ENCODE data around the gene IFI6. TPM values are rescaled to one million over a fixed set of nuclear protein-coding genes. Genes with fewer than 3 reads are reported as not detected.
A peak's percentile ranks its signal among the peaks of the same experiment; 100 is the strongest.
"Not testable (repeated sequence)": the region's sequence is repeated elsewhere in the genome, so short reads cannot be mapped to it uniquely, and the experiment has no call there.

IFI6 gene
- total and polyA plus RNA-seq, 9 donors = 41.4 to 102 (median 70.9) TPM

- 40% methylated on average over 13 of the region's 13 CpGs for WGBS (ENCODE audit: insufficient coverage)
- peaks cover 15% of the 10 kb centered on the region for H3K4me1 ChIP-seq (ENCODE audit: control insufficient read depth, insufficient read depth, low read length)
- no peaks in the 10 kb centered on the region for H3K36me3 ChIP-seq (ENCODE audit: control insufficient read depth, insufficient read depth, low read length)
- H3K4me3 ChIP-seq (ENCODE audit: low read length) = no peak overlapping the region
- H3K27ac ChIP-seq (ENCODE audit: low read length) = no peak overlapping the region
- DNase-seq = no peak
- H3K9me3 ChIP-seq (replicated peaks; ENCODE audit: control insufficient read depth, low read depth, low read length) = no peaks in the 10 kb centered on the region
- no peaks in the 10 kb centered on the region for H3K27me3 ChIP-seq (ENCODE audit: control insufficient read depth, insufficient read depth, low read length)
These were observed 28.2 kb downstream of the IFI6 start for GRCh38 chr1:27643600-27644368.

- DNase-seq; H3K36me3 ChIP-seq (ENCODE audit: control insufficient read depth, insufficient read depth, low read length); H3K4me3 ChIP-seq (ENCODE audit: low read length); H3K27me3 ChIP-seq (ENCODE audit: control insufficient read depth, insufficient read depth, low read length); H3K9me3 ChIP-seq (replicated peaks; ENCODE audit: control insufficient read depth, low read depth, low read length); H3K4me1 ChIP-seq (ENCODE audit: control insufficient read depth, insufficient read depth, low read length); H3K27ac ChIP-seq (ENCODE audit: low read length): not testable (repeated sequence)
- 93% methylated on average over 5 of the region's 9 CpGs for WGBS (ENCODE audit: insufficient coverage)
These were observed 31.5 kb downstream of the IFI6 start for GRCh38 chr1:27640514-27640913.

GRCh38 chr1:27638805-27639204 is 33.2 kb downstream of the IFI6 start:
- Histone ChIP-seq H3K27ac (ENCODE audit: low read length) (no peak overlapping the region), H3K4me1 (ENCODE audit: control insufficient read depth, insufficient read depth, low read length) (peaks cover 13% of the 10 kb centered on the region), H3K36me3 (ENCODE audit: control insufficient read depth, insufficient read depth, low read length) (no peaks in the 10 kb centered on the region), H3K4me3 (ENCODE audit: low read length) (no peak overlapping the region), H3K9me3 (replicated peaks; ENCODE audit: control insufficient read depth, low read depth, low read length) (no peaks in the 10 kb centered on the region), H3K27me3 (ENCODE audit: control insufficient read depth, insufficient read depth, low read length) (peaks cover 20% of the 10 kb centered on the region)
- no CpG with 5 or more reads among the region's 2 CpGs for WGBS (ENCODE audit: insufficient coverage)
- DNase-seq = no peak

GRCh38 chr1:27638047-27638734 is 33.8 kb downstream of the IFI6 start:
- H3K27ac ChIP-seq (ENCODE audit: low read length) = no peak overlapping the region
- WGBS (ENCODE audit: insufficient coverage) = 57% methylated on average over 1 of the region's 5 CpGs

GRCh38 chr1:27635396-27636142 is 36.4 kb downstream of the IFI6 start:
- 93% methylated on average over 5 of the region's 11 CpGs for WGBS (ENCODE audit: insufficient coverage)
- Histone ChIP-seq H3K4me3 (ENCODE audit: low read length) (no peak overlapping the region), H3K9me3 (replicated peaks; ENCODE audit: control insufficient read depth, low read depth, low read length) (no peaks in the 10 kb centered on the region), H3K27me3 (ENCODE audit: control insufficient read depth, insufficient read depth, low read length) (peaks cover 41% of the 10 kb centered on the region), H3K36me3 (ENCODE audit: control insufficient read depth, insufficient read depth, low read length) (no peaks in the 10 kb centered on the region), H3K27ac (ENCODE audit: low read length) (no peak overlapping the region), H3K4me1 (ENCODE audit: control insufficient read depth, insufficient read depth, low read length) (peaks cover 39% of the 10 kb centered on the region)
- no peak for DNase-seq

More at GRCh38 chr1:27638047-27638734, 33.8 kb downstream of the IFI6 start:
- H3K4me1 ChIP-seq (ENCODE audit: control insufficient read depth, insufficient read depth, low read length) = peaks cover 16% of the 10 kb centered on the region
- H3K4me3 ChIP-seq (ENCODE audit: low read length) = no peak overlapping the region
- no peaks in the 10 kb centered on the region for H3K36me3 ChIP-seq (ENCODE audit: control insufficient read depth, insufficient read depth, low read length)
- no peaks in the 10 kb centered on the region for H3K9me3 ChIP-seq (replicated peaks; ENCODE audit: control insufficient read depth, low read depth, low read length)
- DNase-seq = no peak
- H3K27me3 ChIP-seq (ENCODE audit: control insufficient read depth, insufficient read depth, low read length) = peaks cover 26% of the 10 kb centered on the region

- Histone ChIP-seq H3K27ac (ENCODE audit: low read length) (peak within 1 kb of the TSS; percentile 76), H3K36me3 (ENCODE audit: control insufficient read depth, insufficient read depth, low read length) (no peaks in the 10 kb centered on the region), H3K4me3 (ENCODE audit: low read length) (peak within 1 kb of the TSS; percentile 45), H3K9me3 (replicated peaks; ENCODE audit: control insufficient read depth, low read depth, low read length) (no peaks in the 10 kb centered on the region), H3K4me1 (ENCODE audit: control insufficient read depth, insufficient read depth, low read length) (peaks cover 40% of the 10 kb centered on the region), H3K27me3 (ENCODE audit: control insufficient read depth, insufficient read depth, low read length) (peaks cover 41% of the 10 kb centered on the region)
- DNase-seq = no peak
- WGBS (ENCODE audit: insufficient coverage) = 10% methylated on average over 19 of the region's 28 CpGs
These were observed 37.0 kb downstream of the IFI6 start, which contains the start of gene FGR for GRCh38 chr1:27634985-27635367. FGR (minus strand) TSS chr1:27635185; CDS start chr1:27623916, 11,269 bp downstream.

GRCh38 chr1:27634177-27634984 is 37.6 kb downstream of the IFI6 start:
- peaks cover 40% of the 10 kb centered on the region for H3K4me1 ChIP-seq (ENCODE audit: control insufficient read depth, insufficient read depth, low read length)
- WGBS (ENCODE audit: insufficient coverage) = 3% methylated on average over 63 of the region's 63 CpGs
- peaks cover 41% of the 10 kb centered on the region for H3K27me3 ChIP-seq (ENCODE audit: control insufficient read depth, insufficient read depth, low read length)
- no peaks in the 10 kb centered on the region for H3K9me3 ChIP-seq (replicated peaks; ENCODE audit: control insufficient read depth, low read depth, low read length)
- peak; percentile 62 for DNase-seq
- no peaks in the 10 kb centered on the region for H3K36me3 ChIP-seq (ENCODE audit: control insufficient read depth, insufficient read depth, low read length)
- peak overlapping the region; percentile 76 for H3K27ac ChIP-seq (ENCODE audit: low read length)
- peak overlapping the region; percentile 45 for H3K4me3 ChIP-seq (ENCODE audit: low read length)

GRCh38 chr1:27633640-27634176 is 38.3 kb downstream of the IFI6 start:
- Histone ChIP-seq H3K27ac (ENCODE audit: low read length) (peak overlapping the region; percentile 62), H3K27me3 (ENCODE audit: control insufficient read depth, insufficient read depth, low read length) (peaks cover 41% of the 10 kb centered on the region), H3K9me3 (replicated peaks; ENCODE audit: control insufficient read depth, low read depth, low read length) (no peaks in the 10 kb centered on the region), H3K4me1 (ENCODE audit: control insufficient read depth, insufficient read depth, low read length) (peaks cover 42% of the 10 kb centered on the region), H3K4me3 (ENCODE audit: low read length) (peak overlapping the region; percentile 29), H3K36me3 (ENCODE audit: control insufficient read depth, insufficient read depth, low read length) (no peaks in the 10 kb centered on the region)
- WGBS (ENCODE audit: insufficient coverage) = 1% methylated on average over 12 of the region's 17 CpGs
- DNase-seq = no peak

GRCh38 chr1:27633298-27633610 is 38.7 kb downstream of the IFI6 start:
- H3K36me3 ChIP-seq (ENCODE audit: control insufficient read depth, insufficient read depth, low read length) = no peaks in the 10 kb centered on the region
- WGBS (ENCODE audit: insufficient coverage) = 78% methylated on average over 3 of the region's 5 CpGs
- H3K27ac ChIP-seq (ENCODE audit: low read length) = peak overlapping the region; percentile 62

More at GRCh38 chr1:27633298-27633610, 38.7 kb downstream of the IFI6 start:
- Histone ChIP-seq H3K9me3 (replicated peaks; ENCODE audit: control insufficient read depth, low read depth, low read length) (no peaks in the 10 kb centered on the region), H3K4me3 (ENCODE audit: low read length) (no peak overlapping the region), H3K27me3 (ENCODE audit: control insufficient read depth, insufficient read depth, low read length) (peaks cover 41% of the 10 kb centered on the region), H3K4me1 (ENCODE audit: control insufficient read depth, insufficient read depth, low read length) (peaks cover 43% of the 10 kb centered on the region)
- no peak for DNase-seq

All from muscle of leg (tissue), 11 donors.